Erythroblast (primary cell): ENCODE measurements around the gene MPHOSPH8.

Experiments
- GATA1 ChIP-seq: IDR thresholded peaks from 2 replicates; pipeline ENCODE4 v1.6.1; 2011; ENCODE audit warnings: low read depth, mild to moderate bottlenecking, control low read depth, low read length, moderate library complexity
- POLR2A ChIP-seq: IDR thresholded peaks from 2 replicates; pipeline ENCODE4 v1.6.1; 2011; ENCODE audit warnings: mild to moderate bottlenecking, low read length

DNA sequence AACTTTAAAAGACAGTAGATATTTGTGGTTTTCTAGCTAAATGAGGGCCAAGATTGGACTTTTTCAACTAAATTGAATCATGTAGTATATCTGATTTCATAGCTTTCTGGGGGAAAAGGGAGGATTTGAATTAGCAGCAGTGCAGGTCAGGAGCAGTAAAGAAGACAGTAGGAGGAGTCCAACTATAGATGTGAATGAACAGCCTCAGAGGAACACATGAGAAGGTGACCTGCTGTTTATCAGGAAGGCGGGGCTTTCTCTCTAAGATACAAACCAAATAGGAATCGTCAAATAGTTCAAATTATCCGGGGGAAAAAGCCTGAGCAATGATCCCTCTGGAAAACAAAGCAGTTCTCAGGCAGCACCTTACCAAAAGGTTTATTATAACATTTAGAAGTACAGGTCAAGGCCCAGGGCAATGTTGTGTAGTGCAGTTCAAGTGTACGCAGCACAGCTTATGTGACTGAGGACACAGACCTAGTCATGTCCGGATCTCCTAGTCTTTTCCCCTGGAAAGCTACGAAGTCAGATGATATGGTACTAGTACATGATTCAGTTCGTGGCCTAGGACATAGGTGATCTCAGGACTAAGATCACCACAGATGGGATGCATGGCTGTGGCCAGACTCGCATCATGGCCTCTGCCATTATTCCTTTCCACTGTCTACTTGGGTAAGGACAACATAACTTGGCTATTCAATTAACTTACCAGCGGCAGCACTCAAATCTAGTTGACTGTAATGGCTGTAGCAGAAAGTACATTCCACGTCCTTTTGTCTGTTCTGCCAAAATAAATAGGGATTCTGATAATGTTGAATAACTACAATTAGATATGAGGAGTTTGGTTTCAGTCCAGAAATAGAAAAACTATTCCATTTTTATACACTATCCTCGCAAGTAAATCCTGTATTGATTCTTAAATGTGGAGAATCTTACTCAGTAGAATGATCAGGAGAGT lies 40.3 kb downstream of the MPHOSPH8 start:
- TF ChIP-seq POLR2A (no peak), GATA1 (no peak)
